Endothelial cell of umbilical vein (primary cell): ENCODE measurements around the gene PLCD3.

ENCODE experiments used
- EZH2 ChIP-seq: IDR thresholded peaks from 2 replicates; pipeline ENCODE4 v1.6.1; 2012; ENCODE audit warnings: borderline replicate concordance, low read depth, mild to moderate bottlenecking, moderate library complexity, low read length, inconsistent platforms; ENCODE audit not compliant: severe bottlenecking
- POLR2A ChIP-seq: IDR thresholded peaks from 2 replicates; pipeline ENCODE4 v1.6.1; 2012; ENCODE audit warnings: low read depth, mild to moderate bottlenecking, control low read depth, low read length
- POLR2AphosphoS5 ChIP-seq: IDR thresholded peaks from 2 replicates; pipeline ENCODE4 v1.6.1; 2012; ENCODE audit warnings: low read depth, mild to moderate bottlenecking, control low read depth, low read length, moderate library complexity; ENCODE audit not compliant: insufficient read depth
- TF ChIP-seq, protein P1 (sequence below), 2 donors: IDR thresholded peaks; 1 replicate in 1 of 2; 2 replicates in 1 of 2; pipeline ENCODE4 v1.5.1; 2011; ENCODE audit warnings: low read length in 2 of 2, mild to moderate bottlenecking in 2 of 2, moderate library complexity in 2 of 2, control low read depth in 1 of 2, inconsistent platforms in 1 of 2, low read depth in 1 of 2; ENCODE audit not compliant: insufficient read depth in 1 of 2; ENCODE audit errors: extremely low read depth in 1 of 2
- TF ChIP-seq, protein P2 (sequence below): IDR thresholded peaks from 2 replicates; pipeline ENCODE4 v1.6.1; 2011; ENCODE audit not compliant: insufficient read depth, insufficient read length

DNA sequence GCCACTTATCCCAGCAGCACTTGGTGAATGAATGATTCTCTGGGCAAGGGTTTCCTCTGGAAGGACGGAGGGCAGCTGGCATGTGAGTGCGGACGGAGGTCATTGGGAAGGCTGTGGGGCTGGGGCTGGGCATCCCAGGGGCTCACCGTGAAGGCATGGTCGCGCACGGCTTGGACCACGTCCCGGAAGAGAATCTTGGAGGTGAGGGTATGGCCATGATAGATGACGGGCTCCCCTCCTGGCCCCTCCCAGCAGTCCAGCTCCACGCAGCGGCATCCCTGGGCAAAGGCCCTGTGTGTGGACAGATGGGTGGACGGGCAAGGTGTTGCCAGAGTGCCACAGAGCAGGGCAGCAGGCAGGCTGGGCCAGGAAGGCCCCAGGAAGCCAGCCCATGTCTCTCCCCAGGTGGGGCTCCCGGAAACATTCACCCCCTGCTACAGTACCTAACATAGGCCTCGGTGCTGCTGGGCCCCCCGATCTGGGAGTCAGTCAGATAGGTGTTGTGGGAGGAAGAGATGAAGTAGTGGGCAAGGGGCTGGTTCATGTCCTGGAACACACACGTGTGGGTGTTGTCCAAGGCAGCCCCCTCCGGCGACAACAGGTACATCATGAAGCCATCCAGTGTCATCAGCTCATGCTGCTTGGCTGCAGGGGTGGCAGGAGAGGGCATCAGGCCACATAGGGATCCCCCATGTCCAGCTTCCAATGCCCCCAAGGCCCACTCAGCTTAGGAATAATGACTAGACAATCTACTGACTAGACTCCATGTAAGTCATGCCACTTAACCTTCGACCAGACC is 14.3 kb downstream of the PLCD3 start:
- TF ChIP-seq, protein P1, sequence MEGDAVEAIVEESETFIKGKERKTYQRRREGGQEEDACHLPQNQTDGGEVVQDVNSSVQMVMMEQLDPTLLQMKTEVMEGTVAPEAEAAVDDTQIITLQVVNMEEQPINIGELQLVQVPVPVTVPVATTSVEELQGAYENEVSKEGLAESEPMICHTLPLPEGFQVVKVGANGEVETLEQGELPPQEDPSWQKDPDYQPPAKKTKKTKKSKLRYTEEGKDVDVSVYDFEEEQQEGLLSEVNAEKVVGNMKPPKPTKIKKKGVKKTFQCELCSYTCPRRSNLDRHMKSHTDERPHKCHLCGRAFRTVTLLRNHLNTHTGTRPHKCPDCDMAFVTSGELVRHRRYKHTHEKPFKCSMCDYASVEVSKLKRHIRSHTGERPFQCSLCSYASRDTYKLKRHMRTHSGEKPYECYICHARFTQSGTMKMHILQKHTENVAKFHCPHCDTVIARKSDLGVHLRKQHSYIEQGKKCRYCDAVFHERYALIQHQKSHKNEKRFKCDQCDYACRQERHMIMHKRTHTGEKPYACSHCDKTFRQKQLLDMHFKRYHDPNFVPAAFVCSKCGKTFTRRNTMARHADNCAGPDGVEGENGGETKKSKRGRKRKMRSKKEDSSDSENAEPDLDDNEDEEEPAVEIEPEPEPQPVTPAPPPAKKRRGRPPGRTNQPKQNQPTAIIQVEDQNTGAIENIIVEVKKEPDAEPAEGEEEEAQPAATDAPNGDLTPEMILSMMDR (IDR thresholded peaks at IDR 0.05; ENCODE audit: extremely low read depth in 1 of 2, insufficient read depth in 1 of 2, low read depth in 1 of 2, low read length in 2 of 2) = no peak
- no peak for TF ChIP-seq POLR2A
- no peak for TF ChIP-seq POLR2AphosphoS5
- TF ChIP-seq, protein P2, sequence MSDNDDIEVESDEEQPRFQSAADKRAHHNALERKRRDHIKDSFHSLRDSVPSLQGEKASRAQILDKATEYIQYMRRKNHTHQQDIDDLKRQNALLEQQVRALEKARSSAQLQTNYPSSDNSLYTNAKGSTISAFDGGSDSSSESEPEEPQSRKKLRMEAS = no peak
- no peak for TF ChIP-seq EZH2
